Activated gamma-delta T cell treated with anti-CD3 and anti-CD28 coated beads, Interleukin-2, amount 50 U/mL, for 16 hours (primary cell): Measurements from ENCODE around the gene LCOR.

ENCODE experiments used
- DNase-seq: peaks from one replicate; pipeline ENCODE4 v3.0.0-alpha.2; 2020; ENCODE audit warnings: low read depth

Gene LCOR

DNA sequence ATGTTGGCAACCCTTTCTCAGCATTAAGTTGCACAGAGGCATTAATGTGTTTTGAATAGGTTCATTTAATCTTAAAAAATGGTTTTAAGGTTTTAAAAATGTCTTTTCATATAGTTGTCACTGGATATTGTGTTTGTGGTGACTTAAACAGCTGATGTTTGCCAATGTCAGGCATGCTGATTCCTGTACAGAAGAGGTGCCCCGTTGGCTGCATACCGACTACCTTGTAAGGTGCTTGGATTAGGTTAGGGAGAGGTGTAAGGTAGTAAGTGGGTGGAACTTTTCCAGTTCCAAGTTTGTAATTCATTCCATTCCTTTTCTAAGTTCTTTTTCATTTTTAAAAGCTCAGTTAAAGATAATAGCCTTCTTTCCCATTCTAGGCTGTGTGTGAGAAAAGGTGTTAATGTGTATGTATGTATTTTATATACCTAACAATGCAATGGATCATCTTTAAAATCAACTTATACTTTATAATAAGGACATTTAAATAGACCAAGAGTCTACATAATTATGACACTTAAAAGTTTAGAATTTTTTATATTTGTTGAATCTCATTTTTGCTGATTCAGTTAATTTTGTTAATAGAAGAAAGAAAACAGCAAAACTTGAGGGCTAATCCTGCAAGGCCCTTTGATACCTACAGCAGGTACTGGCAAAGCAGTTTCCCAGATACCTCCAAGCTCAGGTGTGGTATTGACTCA, 155.2 kb downstream of the LCOR start:
- no peak for DNase-seq

- no peak for DNase-seq
Measured at GRCh38 chr10:96987842-96988175, 155.7 kb downstream of the LCOR start.

GRCh38 chr10:96988426-96988825, 156.3 kb downstream of the LCOR start:
- DNase-seq = no peak

DNA sequence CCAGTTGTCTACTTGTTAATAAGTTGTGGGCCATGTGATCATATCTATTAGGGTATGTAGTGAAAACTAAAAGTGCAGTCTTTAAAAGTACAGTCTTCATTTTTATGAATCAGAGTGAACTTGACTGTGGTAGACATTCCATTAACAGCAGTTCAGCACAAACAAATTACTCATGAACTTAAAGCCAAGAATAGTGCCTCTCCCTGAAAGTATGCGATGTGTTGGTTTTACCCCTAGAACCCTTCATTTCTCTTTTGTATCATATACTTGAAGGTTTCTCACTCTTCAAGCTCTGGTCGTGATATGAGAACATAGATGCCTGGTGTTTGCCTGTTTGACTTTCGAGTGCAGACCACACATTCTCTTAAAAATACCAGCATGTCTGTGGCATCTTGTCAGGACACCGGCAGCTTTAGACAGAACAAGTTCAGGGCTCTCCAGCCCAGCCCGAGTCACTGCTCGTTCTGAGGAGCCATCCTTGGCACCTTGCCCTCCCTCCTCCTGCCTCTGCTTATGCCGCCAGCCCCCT, 159.3 kb downstream of the LCOR start:
- no peak for DNase-seq

GRCh38 chr10:96992721-96993120, 160.6 kb downstream of the LCOR start:
- DNase-seq = no peak

DNA sequence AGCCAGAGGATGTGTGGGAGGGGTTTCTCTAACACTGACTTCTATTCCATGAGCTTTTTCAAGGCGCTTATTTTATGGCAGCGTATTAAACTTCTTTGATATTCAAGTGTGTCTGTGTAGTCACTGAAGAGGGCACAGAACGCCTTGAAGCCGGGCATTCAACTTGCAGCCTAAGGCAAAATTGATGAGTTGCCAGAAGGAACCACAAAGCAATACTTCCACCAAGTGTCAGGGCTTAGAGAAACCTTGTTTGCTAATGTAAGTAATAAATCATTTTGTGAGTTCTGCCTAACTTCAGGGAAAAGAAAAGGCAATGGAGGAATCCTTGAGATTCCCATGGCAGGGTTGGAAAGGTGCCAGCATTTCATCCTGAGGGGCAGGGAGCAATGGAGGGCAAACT, 163.8 kb downstream of the LCOR start:
- DNase-seq = no peak

DNA sequence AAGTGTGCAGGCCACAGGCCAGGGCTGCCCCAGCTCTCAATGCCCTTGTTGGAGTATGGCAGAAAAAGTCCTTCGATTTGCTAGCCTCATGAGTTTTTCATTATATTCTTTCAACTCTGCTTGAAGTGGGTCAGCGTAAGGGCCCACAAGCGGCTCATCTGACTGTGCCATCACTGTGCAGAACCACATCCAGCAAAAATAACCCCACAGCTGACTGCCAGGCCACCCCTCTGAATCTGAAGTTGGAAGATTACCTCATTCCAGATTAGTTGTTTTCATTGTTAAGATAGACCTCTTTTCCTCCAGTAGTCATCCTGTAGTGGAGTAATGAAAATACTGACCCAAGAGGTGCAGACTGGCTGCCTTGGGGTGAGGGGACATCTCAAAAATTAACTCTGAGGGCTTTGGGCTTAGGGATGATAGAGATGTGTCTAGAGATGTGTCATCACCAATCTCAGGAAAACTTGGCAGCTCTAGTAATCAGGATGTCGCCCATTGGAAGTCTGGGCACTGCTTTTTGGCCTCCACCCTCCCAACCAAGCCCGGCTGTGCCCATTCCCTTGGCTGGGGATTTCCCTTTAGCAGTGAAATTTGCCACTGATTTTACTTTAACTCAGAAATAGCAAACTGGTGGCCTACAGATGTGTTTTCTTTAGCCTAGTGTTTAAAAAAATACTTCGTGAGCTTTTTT, 164.3 kb downstream of the LCOR start:
- no peak for DNase-seq

- DNase-seq = no peak
Measured at GRCh38 chr10:96998329-96998888, 166.3 kb downstream of the LCOR start.

- DNase-seq = no peak
Measured at GRCh38 chr10:96999337-96999736, 167.2 kb downstream of the LCOR start.

DNA sequence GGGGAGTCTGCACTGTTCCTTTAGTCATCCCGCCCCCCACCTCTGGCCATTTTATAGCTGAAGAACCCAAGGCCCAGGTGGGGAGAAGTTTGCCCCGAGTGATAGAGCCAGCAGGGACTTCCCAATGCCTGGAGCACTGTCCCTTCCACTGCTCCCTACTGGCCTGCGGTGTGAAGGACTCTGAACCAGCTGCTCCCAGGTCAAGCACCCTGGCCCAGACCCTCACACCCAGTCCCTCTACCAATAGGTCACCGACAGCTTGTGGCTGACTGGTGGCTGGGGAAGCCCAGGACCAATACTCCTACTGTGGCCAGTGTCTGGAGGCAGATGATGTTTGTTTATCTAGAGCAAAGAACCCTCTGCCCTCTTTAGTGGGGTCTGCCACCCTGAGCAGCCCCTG, 167.9 kb downstream of the LCOR start:
- DNase-seq = no peak

- no peak for DNase-seq
Measured at GRCh38 chr10:97000487-97001182, 168.5 kb downstream of the LCOR start.

GRCh38 chr10:97001183-97001991, 169.3 kb downstream of the LCOR start:
- no peak for DNase-seq

GRCh38 chr10:97002670-97003069, 170.6 kb downstream of the LCOR start:
- DNase-seq = no peak

DNA sequence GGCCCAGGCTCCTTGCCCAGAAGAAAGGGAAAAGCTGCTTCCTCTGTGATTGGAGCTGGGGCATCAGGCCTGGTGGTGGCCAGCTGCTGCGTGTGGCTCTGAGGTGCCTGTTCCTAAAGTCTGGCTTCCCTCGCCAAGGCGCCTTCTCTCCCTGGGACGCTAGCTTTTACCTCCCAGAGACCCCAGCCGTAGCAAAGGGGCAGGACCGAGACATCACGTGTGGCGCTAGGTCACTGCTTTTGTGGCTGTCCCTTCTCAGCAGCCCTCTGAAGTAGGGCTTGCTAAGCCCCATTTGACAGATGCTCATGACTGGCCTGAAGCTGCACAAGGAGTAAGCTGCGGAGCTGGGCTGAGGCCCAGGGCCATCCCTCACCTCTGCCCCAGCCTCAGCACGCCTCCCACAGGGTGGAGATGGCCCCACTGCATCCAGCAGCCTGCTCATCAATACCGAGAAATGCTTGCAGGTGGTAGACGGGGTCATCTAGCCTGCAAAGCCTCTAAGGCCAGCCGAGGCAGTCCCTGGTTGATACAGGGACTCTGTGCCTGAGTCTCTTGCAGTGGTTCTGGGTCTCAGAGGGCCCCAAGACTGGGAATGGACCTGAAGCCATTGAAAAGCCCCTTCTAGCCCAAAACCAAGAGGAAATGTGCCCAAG, 171.2 kb downstream of the LCOR start:
- DNase-seq = no peak

GRCh38 chr10:97003804-97004201, 171.7 kb downstream of the LCOR start:
- DNase-seq = no peak

GRCh38 chr10:97004591-97004990, 172.5 kb downstream of the LCOR start:
- DNase-seq = no peak

DNA sequence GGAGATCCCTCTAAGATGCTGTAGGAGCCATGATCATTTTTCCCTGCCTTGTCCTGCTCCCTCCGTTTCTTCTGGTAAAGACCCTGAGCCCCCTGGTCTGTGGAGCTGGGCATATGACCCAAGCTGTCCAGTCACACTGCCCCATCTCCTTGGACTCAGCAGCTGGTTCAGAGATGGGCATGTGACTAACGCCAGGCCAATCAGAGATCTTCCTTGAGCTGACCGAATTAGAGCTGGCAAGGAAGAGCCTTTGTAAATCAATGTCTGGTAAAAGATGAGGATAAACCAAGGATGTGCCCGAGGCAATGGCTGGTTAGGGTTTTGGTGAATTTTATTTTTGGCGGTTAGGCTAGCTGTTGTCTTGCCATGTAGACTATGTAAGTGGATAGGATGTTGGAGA, 173.3 kb downstream of the LCOR start:
- no peak for DNase-seq

GRCh38 chr10:97006364-97006763, 174.3 kb downstream of the LCOR start:
- DNase-seq = no peak

- no peak for DNase-seq
Measured at GRCh38 chr10:97007417-97007816, 175.3 kb downstream of the LCOR start.

DNA sequence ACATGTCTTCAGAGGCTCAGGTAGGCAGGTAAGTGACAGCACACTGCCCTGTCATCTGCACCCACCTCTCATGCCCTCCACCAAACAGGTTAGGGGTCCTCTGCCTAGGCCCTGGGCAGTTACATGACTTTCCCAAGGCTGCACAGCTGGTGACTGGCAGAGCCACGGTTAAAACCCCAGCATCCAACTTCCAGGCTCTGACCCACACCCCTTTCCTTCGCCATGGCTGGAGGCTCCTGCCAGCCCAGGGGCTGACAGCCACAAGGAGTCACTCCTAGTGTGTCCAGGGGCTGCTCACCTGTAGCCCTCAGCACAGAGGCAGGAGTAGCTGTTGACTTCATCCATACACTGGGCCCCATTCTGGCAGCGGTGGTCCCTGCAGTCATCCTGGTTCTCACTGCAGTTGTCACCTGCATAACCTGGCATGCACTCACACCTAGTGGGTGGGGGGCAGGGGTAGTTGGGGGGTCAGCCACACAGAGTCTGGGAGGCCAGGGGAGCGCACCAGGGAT, 178.7 kb downstream of the LCOR start:
- DNase-seq = no peak

GRCh38 chr10:97011397-97011796, 179.3 kb downstream of the LCOR start:
- no peak for DNase-seq
